ENCODE measurements around the gene C1orf210.

The C1orf210 gene

DNA sequence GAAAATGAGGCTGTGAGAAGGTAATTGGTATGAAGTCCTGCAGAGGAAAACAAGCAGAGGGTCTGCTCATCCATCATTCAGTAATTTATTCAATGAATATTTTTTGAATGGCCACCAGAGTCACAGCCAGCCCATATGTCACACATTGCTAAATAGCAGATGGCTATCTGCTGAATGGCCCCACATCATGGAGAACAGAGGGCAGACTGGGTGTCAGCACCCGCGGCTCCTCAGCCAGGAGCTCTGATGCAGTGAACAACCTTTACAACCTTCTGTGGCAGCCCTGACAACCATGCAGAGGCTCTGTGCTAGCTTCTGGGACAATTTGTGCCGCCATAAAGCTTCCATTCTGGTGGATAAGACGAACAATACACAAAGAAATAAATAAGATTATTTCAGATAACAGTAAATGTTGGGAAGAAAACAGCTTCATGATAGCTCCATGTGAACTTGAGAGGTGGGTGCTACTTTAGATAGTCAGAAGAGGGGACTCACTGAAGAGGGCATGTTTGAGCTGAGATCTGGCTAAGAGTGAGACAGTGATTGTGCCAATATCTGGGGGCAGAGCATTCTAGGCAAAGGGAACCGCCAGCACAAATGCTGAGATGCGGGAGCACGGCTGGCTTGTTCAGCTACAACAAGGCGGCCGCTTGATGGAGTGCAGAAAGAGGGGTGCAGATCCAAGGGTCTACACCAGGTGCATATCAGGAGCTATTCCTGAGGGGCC is 2.8 kb upstream of the C1orf210 start:
- DNase-seq (ENCODE audit: low read depth) = no peak
- no peak overlapping the region for H3K4me3 ChIP-seq (ENCODE audit: control insufficient read depth, low read depth, low read length)
- TF ChIP-seq CTCF (conservative IDR thresholded peaks at IDR 0.05; ENCODE audit: control insufficient read depth, insufficient read depth, low read depth, low read length) = no peak

DNA sequence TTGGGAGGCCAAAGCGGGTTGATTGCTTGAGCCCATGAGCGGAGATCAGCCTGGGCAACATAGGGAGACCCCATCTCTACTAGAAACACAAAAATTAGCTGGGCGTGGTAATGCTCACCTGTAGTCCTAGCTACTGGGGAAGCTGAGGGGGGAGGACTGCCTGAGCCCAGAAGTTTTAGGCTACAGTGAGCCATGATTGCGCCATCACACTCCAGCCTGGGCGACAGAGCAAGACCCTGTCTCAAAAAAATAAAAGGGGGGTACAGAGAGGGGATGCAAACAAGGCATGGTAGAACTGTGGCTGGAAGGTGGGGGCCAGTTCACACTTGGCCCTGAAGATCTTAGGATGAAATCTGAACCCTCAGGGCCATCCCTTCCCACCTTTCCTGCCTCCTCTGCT is 1.2 kb upstream of the C1orf210 start:
- no peak for TF ChIP-seq CTCF (conservative IDR thresholded peaks at IDR 0.05; ENCODE audit: control insufficient read depth, insufficient read depth, low read depth, low read length)
- no peak overlapping the region for H3K4me3 ChIP-seq (ENCODE audit: control insufficient read depth, low read depth, low read length)
- no peak for DNase-seq (ENCODE audit: low read depth)

- no peak for TF ChIP-seq CTCF (conservative IDR thresholded peaks at IDR 0.05; ENCODE audit: control insufficient read depth, insufficient read depth, low read depth, low read length)
- DNase-seq (ENCODE audit: low read depth) = no peak
- H3K4me3 ChIP-seq (ENCODE audit: control insufficient read depth, low read depth, low read length) = no peak overlapping the region
Observed at GRCh38 chr1:43286115-43286514, 734 bp upstream of the C1orf210 start.

DNA sequence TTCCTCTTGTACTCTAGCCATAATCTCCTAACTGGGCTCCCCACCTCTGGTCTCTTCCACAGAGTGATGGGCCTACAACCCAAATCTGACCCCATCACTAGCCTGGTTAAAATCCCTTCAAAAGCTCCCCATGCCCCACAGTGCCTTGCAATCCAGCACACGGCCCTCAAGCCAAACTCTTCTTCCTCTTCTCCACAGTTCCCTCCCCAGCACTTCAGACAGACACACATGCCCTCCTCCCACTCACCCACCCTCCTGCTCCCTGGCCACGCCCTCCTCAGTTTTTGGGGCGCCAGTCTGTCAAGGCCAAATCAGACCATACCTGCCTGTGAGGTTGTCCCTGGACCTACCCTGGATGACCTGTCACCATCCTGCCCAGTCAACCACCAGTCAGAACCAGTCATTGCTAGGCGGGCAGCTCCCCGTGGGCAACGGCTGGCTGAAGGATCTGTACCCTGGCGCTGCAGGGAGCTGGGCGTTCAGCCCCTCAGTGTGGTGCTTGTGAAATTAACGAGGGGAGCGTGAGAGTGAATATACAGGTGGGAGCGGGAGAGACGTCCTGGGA is 753 bp downstream of the C1orf210 start:
- no peak overlapping the region for H3K4me3 ChIP-seq (ENCODE audit: control insufficient read depth, low read depth, low read length)
- TF ChIP-seq CTCF (conservative IDR thresholded peaks at IDR 0.05; ENCODE audit: control insufficient read depth, insufficient read depth, low read depth, low read length) = no peak
- no peak for DNase-seq (ENCODE audit: low read depth)

DNA sequence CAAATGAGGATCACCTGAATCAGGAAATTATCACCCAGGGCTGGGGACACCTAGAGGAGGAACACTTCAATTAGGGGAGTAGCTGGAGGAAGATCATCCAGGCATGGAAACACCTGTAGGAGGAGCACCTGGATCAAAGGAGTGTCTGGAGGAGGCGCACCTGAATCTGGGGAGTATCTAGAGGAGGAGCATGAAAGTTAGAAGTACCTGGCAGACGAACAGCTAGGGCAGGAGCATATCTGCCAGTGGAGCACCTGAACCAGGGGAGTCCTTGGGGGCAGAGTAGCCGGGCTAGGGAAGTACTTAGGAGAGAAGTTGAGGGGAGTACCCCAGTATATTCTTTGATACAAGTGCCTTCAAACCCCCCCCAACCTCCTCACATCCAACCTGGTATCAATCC is 1.3 kb downstream of the C1orf210 start:
- H3K4me3 ChIP-seq (ENCODE audit: control insufficient read depth, low read depth, low read length) = no peak overlapping the region
- DNase-seq (ENCODE audit: low read depth) = no peak
- TF ChIP-seq CTCF (conservative IDR thresholded peaks at IDR 0.05; ENCODE audit: control insufficient read depth, insufficient read depth, low read depth, low read length) = no peak

GRCh38 chr1:43282220-43283195 is 2.9 kb downstream of the C1orf210 start:
- H3K4me3 ChIP-seq (ENCODE audit: control insufficient read depth, low read depth, low read length) = no peak overlapping the region
- TF ChIP-seq CTCF (conservative IDR thresholded peaks at IDR 0.05; ENCODE audit: control insufficient read depth, insufficient read depth, low read depth, low read length) = no peak
- no peak for DNase-seq (ENCODE audit: low read depth)
